ENCODE measurements around the gene AMOTL1. TPM values are rescaled to one million over a fixed set of nuclear protein-coding genes. Genes with fewer than 3 reads are reported as not detected.
"Not testable (repeated sequence)": the region's sequence is repeated elsewhere in the genome, so short reads cannot be mapped to it uniquely, and the experiment has no call there.

The AMOTL1 gene
- total RNA-seq, 1 donor from 2014 or later = 79.3 TPM

DNA sequence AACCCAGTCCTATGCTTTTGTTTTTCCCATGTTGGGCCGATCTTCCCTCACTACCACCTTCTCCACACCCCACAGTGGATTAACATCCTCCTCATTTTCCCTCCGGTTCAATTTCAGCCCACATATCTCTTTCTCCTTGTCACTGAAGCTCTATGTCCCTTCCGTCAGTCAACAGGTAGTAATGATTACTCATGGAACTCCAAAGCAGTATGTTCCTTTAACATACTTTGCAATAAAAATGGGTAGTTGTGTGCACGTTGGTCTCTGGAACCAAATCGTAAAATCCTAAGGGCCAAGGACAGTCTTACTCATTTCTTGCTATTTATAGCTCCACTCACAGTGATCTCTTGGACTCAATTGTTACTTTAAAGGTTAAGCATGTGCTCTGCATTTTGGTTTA is 20.2 kb downstream of the AMOTL1 start:
- Histone ChIP-seq H3K4me3 (ENCODE audit: low read length in 3 of 3) (peak overlapping the region in 1 of 3 donors; percentile 33), H3K27me3 (ENCODE audit: control insufficient read depth in 3 of 3, insufficient read depth in 3 of 3, low read length in 3 of 3) (no peaks in the 10 kb centered on the region), H3K36me3 (ENCODE audit: control insufficient read depth in 3 of 3, insufficient read depth in 3 of 3, low read length in 3 of 3) (no peaks in the 10 kb centered on the region), H3K4me1 (ENCODE audit: control insufficient read depth in 3 of 3, insufficient read depth in 3 of 3, low read length in 3 of 3) (peaks cover 63 to 68% (median 66%) of the 10 kb centered on the region in 3 donors), H3K27ac (ENCODE audit: low read depth, low read length) (peak overlapping the region; percentile 69), H3K9me3 (ENCODE audit: control insufficient read depth in 3 of 3, low read length in 3 of 3) (no peaks in the 10 kb centered on the region), H3K9ac (ENCODE audit: low read depth in 1 of 3, low read length in 3 of 3) (peak overlapping the region in 1 of 3 donors; percentile 34)

DNA sequence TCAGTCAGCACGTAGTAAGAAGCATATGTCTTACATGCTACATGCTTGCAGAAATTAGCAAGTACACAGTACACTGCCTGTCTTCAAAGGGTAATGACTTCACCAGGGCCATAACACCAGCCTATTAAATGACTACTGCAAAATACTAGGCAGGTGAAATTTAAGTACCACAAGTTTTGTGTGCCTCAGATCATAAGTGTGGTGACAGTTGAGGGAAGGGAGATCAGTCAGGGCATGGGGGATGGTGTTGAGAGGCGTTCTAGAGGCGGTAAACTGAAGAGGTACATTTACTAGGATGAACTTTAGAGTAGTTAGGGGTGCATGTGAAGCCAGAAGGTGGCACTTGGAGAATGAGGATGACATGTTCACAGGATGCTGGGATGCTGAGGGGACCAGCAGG is 22.0 kb downstream of the AMOTL1 start:
- Histone ChIP-seq H3K36me3 (ENCODE audit: control insufficient read depth in 3 of 3, insufficient read depth in 3 of 3, low read length in 3 of 3) (no peaks in the 10 kb centered on the region), H3K27ac (ENCODE audit: low read depth, low read length) (peak overlapping the region; percentile 69), H3K4me3 (ENCODE audit: low read length in 3 of 3) (no peak overlapping the region), H3K9me3 (ENCODE audit: control insufficient read depth in 3 of 3, low read length in 3 of 3) (no peaks in the 10 kb centered on the region), H3K27me3 (ENCODE audit: control insufficient read depth in 3 of 3, insufficient read depth in 3 of 3, low read length in 3 of 3) (no peaks in the 10 kb centered on the region), H3K9ac (ENCODE audit: low read depth in 1 of 3, low read length in 3 of 3) (no peak overlapping the region), H3K4me1 (ENCODE audit: control insufficient read depth in 3 of 3, insufficient read depth in 3 of 3, low read length in 3 of 3) (peaks cover 71 to 76% (median 71%) of the 10 kb centered on the region in 3 donors)

DNA sequence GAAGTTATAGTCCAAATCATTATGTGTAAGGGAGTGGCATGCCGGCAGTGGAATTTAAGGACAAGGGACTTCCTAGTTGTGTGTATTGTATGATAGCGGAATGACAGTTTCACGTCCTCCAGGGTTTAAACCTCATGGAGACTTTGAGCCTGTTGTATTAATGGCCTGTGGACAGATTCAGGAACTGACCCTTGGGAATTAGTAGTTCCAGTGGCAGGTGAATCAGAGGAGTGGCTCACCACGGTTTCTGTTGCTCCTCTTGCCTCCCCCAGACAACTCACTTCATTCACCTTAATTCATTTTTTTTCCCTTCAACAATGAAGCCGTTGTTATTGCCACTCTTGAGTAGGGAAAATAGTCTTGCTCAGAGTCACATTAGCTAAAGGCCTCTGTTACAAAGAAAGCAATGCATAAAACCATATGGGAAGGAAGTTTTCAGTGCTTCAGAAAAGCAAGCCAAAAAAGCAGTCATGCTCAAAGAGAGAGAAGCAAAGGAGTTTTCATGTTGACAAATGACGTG is 22.6 kb downstream of the AMOTL1 start:
- Histone ChIP-seq H3K36me3 (ENCODE audit: control insufficient read depth in 3 of 3, insufficient read depth in 3 of 3, low read length in 3 of 3) (no peaks in the 10 kb centered on the region), H3K9ac (ENCODE audit: low read depth in 1 of 3, low read length in 3 of 3) (no peak overlapping the region), H3K9me3 (ENCODE audit: control insufficient read depth in 3 of 3, low read length in 3 of 3) (no peaks in the 10 kb centered on the region), H3K27me3 (ENCODE audit: control insufficient read depth in 3 of 3, insufficient read depth in 3 of 3, low read length in 3 of 3) (no peaks in the 10 kb centered on the region), H3K4me1 (ENCODE audit: control insufficient read depth in 3 of 3, insufficient read depth in 3 of 3, low read length in 3 of 3) (peaks cover 70 to 75% (median 70%) of the 10 kb centered on the region in 3 donors), H3K27ac (ENCODE audit: low read depth, low read length) (peak overlapping the region; percentile 69), H3K4me3 (ENCODE audit: low read length in 3 of 3) (no peak overlapping the region)

DNA sequence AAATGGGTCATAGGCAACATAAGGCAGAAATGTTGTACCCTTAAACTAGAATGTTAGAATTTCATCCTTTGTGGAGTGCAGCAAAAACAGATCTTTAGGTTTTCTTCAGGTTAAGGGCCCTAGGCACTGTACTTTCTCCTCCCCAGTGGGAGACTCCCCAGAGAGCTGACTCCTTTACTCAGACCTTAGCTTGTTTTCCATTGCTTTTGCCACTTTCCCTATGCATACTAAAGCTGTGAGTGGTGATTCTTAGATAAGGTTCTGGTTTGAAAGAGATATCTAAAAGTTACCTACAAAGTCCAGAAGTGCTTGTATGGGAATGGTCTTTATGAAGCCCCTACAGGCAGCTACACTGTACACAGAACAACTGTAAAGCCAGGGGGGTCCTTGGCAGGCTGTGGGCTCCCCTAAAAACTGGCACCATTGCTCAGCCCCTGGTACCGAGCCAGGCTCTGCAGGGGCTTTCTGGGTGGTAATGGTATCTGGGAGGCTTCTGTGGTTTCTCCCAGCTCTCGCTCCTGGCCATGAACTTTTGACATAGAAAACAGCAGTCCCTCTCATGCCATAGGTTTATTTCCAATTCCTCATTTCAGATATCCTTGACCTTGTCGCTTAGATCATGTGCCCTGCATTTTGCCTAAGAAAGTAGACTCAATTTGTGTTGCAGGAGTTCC is 23.2 kb downstream of the AMOTL1 start:
- Histone ChIP-seq H3K4me3 (ENCODE audit: low read length in 3 of 3) (no peak overlapping the region), H3K27ac (ENCODE audit: low read depth, low read length) (no peak overlapping the region), H3K9me3 (ENCODE audit: control insufficient read depth in 3 of 3, low read length in 3 of 3) (no peaks in the 10 kb centered on the region), H3K36me3 (ENCODE audit: control insufficient read depth in 3 of 3, insufficient read depth in 3 of 3, low read length in 3 of 3) (no peaks in the 10 kb centered on the region), H3K27me3 (ENCODE audit: control insufficient read depth in 3 of 3, insufficient read depth in 3 of 3, low read length in 3 of 3) (no peaks in the 10 kb centered on the region), H3K4me1 (ENCODE audit: control insufficient read depth in 3 of 3, insufficient read depth in 3 of 3, low read length in 3 of 3) (peaks cover 72 to 77% (median 75%) of the 10 kb centered on the region in 3 donors), H3K9ac (ENCODE audit: low read depth in 1 of 3, low read length in 3 of 3) (no peak overlapping the region)

DNA sequence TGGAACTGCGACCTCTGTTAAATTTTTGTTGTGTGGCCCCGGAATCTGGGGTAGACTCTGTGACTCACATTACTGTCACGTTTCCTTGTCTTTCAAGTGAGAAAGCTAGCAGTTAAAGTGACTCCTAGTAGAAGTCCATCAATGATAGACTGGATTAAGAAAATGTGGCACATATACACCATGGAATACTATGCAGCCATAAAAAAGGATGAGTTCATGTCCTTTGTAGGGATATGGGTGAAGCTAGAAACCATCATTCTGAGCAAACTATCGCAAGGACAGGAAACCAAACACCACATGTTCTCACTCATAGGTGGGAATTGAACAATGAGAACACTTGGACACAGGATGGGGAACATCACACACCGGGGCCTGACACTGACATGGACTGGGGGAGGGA is 23.8 kb downstream of the AMOTL1 start:
- H3K4me1 ChIP-seq (ENCODE audit: control insufficient read depth in 3 of 3, insufficient read depth in 3 of 3, low read length in 3 of 3) = peaks cover 74 to 77% (median 76%) of the 10 kb centered on the region in 3 donors
- not testable (repeated sequence) for H3K27ac ChIP-seq (ENCODE audit: low read depth, low read length); H3K36me3 ChIP-seq (ENCODE audit: control insufficient read depth in 3 of 3, insufficient read depth in 3 of 3, low read length in 3 of 3); H3K9me3 ChIP-seq (ENCODE audit: control insufficient read depth in 3 of 3, low read length in 3 of 3); H3K4me3 ChIP-seq (ENCODE audit: low read length in 3 of 3); H3K9ac ChIP-seq (ENCODE audit: low read depth in 1 of 3, low read length in 3 of 3); H3K27me3 ChIP-seq (ENCODE audit: control insufficient read depth in 3 of 3, insufficient read depth in 3 of 3, low read length in 3 of 3)

DNA sequence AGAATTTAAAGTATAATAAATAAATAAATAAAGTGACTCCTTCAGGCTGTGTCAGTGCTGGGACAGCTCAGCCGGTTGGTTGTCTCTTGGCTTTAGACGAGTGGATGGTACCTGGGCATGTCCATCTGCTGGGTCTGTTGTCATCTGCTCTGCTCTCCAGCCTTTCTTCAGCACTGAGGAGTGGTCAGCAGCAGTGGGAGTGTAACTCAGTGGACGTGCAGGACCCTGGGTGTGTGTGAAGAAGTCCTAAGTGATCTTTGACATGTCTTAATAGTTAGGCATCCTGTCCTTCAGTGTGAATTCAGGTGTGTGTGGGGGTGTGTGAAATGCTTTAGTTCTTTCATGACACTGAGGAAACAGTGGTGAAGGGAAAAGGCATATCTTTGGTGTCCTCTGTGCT is 24.3 kb downstream of the AMOTL1 start:
- H3K4me1 ChIP-seq (ENCODE audit: control insufficient read depth in 3 of 3, insufficient read depth in 3 of 3, low read length in 3 of 3) = peaks cover 73 to 78% (median 77%) of the 10 kb centered on the region in 3 donors

DNA sequence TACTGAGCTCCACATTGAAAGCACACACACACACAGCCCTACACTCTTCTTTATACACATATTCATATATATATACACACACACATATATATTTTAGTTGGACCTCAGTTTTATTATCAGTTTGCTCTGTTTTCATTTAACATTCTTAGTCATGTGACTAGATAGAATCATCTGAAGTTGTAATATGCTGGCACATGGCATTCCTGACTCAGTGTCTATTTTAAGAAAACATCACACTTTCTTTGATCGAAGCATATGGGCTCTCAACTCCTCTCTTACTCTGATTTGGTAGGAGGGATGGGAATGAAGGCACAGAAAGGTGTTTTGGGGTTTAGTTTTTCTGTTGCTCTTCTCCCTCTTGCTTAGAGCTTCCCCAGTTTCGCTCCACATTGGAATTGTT is 24.8 kb downstream of the AMOTL1 start:
- Histone ChIP-seq H3K36me3 (ENCODE audit: control insufficient read depth in 3 of 3, insufficient read depth in 3 of 3, low read length in 3 of 3) (no peaks in the 10 kb centered on the region), H3K4me1 (ENCODE audit: control insufficient read depth in 3 of 3, insufficient read depth in 3 of 3, low read length in 3 of 3) (peaks cover 71 to 78% (median 77%) of the 10 kb centered on the region in 3 donors), H3K9ac (ENCODE audit: low read depth in 1 of 3, low read length in 3 of 3) (no peak overlapping the region), H3K4me3 (ENCODE audit: low read length in 3 of 3) (peak overlapping the region in 1 of 3 donors; percentile 1), H3K27me3 (ENCODE audit: control insufficient read depth in 3 of 3, insufficient read depth in 3 of 3, low read length in 3 of 3) (no peaks in the 10 kb centered on the region), H3K27ac (ENCODE audit: low read depth, low read length) (peak overlapping the region; percentile 84), H3K9me3 (ENCODE audit: control insufficient read depth in 3 of 3, low read length in 3 of 3) (no peaks in the 10 kb centered on the region)

More for the DNA sequence above, 24.3 kb downstream of the AMOTL1 start:
- Histone ChIP-seq H3K27me3 (ENCODE audit: control insufficient read depth in 3 of 3, insufficient read depth in 3 of 3, low read length in 3 of 3) (no peaks in the 10 kb centered on the region), H3K9ac (ENCODE audit: low read depth in 1 of 3, low read length in 3 of 3) (no peak overlapping the region), H3K9me3 (ENCODE audit: control insufficient read depth in 3 of 3, low read length in 3 of 3) (no peaks in the 10 kb centered on the region), H3K36me3 (ENCODE audit: control insufficient read depth in 3 of 3, insufficient read depth in 3 of 3, low read length in 3 of 3) (no peaks in the 10 kb centered on the region), H3K4me3 (ENCODE audit: low read length in 3 of 3) (no peak overlapping the region), H3K27ac (ENCODE audit: low read depth, low read length) (peak overlapping the region; percentile 84)

DNA sequence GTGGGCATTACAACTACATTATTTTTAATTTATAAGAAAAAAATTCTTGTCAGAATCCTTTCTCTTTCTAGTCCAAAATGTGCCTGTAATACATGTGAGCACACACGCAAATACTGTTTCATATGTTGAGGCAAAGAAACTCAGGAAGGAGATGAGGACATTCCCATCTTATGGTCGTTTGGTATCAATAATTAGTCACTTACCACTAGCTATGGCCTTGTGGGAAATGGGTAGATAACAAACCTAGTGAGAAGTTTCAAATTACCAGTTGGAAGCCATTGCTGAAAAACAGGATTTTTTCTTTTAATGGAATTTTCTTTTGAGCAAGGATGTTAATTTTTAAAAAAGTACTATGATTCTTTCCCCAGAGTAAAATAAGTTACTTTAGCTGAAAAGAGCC is 25.7 kb downstream of the AMOTL1 start:
- H3K4me3 ChIP-seq (ENCODE audit: low read length in 3 of 3) = no peak overlapping the region
- no peaks in the 10 kb centered on the region for H3K36me3 ChIP-seq (ENCODE audit: control insufficient read depth in 3 of 3, insufficient read depth in 3 of 3, low read length in 3 of 3)
- H3K9ac ChIP-seq (ENCODE audit: low read depth in 1 of 3, low read length in 3 of 3) = peak overlapping the region in 2 of 3 donors; percentile 1 to 20
- peak overlapping the region; percentile 84 for H3K27ac ChIP-seq (ENCODE audit: low read depth, low read length)
- H3K27me3 ChIP-seq (ENCODE audit: control insufficient read depth in 3 of 3, insufficient read depth in 3 of 3, low read length in 3 of 3) = no peaks in the 10 kb centered on the region
- H3K4me1 ChIP-seq (ENCODE audit: control insufficient read depth in 3 of 3, insufficient read depth in 3 of 3, low read length in 3 of 3) = peaks cover 63 to 78% (median 76%) of the 10 kb centered on the region in 3 donors
- no peaks in the 10 kb centered on the region for H3K9me3 ChIP-seq (ENCODE audit: control insufficient read depth in 3 of 3, low read length in 3 of 3)

DNA sequence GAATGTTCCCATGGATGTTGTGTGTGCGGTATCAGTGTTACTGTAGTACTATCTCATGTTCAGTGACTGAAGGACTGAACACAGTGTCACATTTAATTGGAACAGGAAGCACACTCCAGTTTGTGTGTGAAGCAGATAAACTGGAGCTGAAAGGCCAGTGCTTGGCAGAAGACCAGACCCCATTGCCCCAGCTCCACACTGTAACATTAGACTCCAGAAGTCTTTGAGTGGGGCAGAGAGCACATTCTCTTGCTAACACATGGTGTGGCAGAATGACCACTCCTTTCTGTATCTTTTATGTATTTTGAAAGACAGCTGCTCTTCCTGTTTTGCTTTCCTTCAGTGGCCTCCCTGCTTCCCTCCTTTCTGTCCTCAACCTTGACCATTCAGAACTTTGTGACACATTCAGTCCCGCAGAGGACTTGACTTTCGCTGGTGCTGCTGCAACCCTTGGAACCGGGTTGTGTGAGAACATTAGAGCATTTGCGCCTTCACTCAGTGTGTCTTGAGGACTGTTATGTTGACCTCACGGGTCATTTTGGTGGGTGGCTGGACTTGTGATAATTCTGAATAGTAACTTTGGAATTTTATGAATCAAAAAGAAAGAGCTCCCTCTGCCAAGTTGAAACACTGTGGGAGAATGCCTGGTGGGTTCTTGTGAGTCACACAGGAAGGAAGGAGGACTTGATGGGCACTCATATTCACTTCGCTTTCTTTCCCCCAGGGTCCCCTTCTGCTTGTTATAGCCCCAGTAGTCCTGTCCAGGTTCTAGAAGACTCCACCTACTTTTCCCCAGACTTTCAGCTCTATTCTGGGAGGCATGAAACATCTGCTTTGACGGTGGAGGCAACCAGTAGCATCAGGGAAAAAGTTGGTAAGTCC is 26.4 kb downstream of the AMOTL1 start:
- H3K9ac ChIP-seq (ENCODE audit: low read depth in 1 of 3, low read length in 3 of 3) = peak overlapping the region in 1 of 3 donors; percentile 20
- no peaks in the 10 kb centered on the region for H3K9me3 ChIP-seq (ENCODE audit: control insufficient read depth in 3 of 3, low read length in 3 of 3)
- peak overlapping the region; percentile 6 to 46 (median 23) for H3K4me3 ChIP-seq (ENCODE audit: low read length in 3 of 3)
- H3K36me3 ChIP-seq (ENCODE audit: control insufficient read depth in 3 of 3, insufficient read depth in 3 of 3, low read length in 3 of 3) = peaks cover 4 to 6% (median 4%) of the 10 kb centered on the region in 3 donors
- H3K27ac ChIP-seq (ENCODE audit: low read depth, low read length) = peak overlapping the region; percentile 84
- H3K4me1 ChIP-seq (ENCODE audit: control insufficient read depth in 3 of 3, insufficient read depth in 3 of 3, low read length in 3 of 3) = peaks cover 63 to 76% (median 74%) of the 10 kb centered on the region in 3 donors
- no peaks in the 10 kb centered on the region for H3K27me3 ChIP-seq (ENCODE audit: control insufficient read depth in 3 of 3, insufficient read depth in 3 of 3, low read length in 3 of 3)
